Glomerular endothelial cell (primary cell): ENCODE measurements around the gene NCOA3. TPM values are rescaled to one million over a fixed set of nuclear protein-coding genes. Genes with fewer than 3 reads are reported as not detected.

Source experiments
- DNase-seq: peaks from one replicate; pipeline ENCODE4 v3.0.0-alpha.2; 2011; ENCODE audit warnings: low read depth, low spot score; ENCODE audit errors: extremely low read depth
- total RNA-seq: library from RNA; depleted of rRNA; stranded (reverse); fragments of >200 nt; gene quantifications from 2 replicates; pipeline ENCODE4 v1.2.3, GENCODE V29; 2015

The NCOA3 gene
- total RNA-seq, 1 donor from 2014 or later, result 30.2 TPM

DNA sequence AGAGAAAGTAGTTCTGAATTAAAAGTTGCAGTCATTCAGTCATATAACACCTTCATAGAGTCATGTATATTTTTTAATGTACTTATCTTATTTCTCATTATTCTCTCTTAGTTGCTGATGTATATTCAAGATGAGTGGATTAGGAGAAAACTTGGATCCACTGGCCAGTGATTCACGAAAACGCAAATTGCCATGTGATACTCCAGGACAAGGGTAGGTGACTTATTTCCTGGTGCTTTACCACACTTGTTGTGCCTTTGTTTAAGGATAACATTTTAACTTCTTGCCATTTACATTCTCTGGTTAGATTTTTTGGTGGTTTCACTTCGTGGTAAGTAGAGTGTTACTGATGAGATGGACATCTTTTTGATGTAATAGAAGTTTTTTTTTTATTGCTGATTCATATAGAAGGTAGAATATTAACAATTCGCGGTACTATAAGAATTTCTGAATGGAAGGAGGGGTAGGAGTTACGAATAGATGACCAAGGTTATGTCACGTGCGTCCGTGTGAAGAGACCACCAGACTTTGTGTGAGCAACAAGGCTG is 120.5 kb downstream of the NCOA3 start:
- DNase-seq, result no peak

DNA sequence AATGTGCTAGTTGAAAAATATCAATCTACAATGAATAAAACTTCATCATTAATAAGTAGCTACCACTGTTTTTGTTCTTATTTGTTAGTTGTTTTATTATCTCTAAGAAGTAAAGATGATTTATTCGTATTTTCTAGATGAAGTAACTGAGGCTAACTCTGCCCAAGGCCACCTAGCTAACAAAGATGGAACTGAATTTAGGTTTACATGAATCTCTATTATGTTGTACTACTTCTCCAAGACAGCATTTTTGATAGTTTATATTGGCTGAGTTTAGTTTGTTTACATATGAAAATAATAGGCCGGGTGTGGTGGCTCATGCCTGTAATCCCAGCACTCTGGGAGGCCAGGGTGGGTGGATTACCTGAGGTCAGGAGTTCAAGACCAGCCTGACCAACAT is 121.5 kb downstream of the NCOA3 start:
- DNase-seq, result no peak

DNA sequence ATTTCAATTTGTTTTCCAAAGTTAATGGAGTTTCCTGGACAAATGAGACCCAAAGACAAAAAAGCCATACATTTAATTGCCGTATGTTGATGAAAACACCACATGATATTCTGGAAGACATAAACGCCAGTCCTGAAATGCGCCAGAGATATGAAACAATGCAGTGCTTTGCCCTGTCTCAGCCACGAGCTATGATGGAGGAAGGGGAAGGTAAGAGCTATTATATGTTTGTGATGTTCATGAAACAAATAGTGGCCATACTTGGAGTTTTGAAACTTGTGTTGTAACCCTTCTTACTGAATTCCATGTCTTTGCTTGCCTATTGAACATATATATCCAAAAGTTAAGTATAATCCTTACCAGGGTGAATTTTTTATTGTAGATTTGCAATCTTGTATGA is 125.9 kb downstream of the NCOA3 start:
- DNase-seq, result no peak

DNA sequence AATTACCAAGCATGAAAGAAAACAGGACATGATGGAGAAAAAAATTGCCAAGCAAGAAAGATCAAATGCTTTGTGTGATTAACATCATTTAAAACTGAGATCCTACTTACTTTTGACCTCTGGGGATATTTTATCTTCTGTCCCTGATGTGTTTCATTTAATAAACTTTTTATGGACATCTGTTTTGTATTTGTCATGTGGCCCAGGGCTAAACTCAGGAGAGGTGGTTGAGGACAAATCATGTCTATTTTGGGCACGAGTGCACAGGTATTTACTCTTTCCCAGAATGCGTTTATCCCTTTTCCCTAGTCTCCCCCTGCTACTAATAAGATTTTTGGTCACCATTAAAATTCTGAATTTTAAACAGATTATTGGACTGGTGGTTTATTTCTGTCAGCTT is 128.2 kb downstream of the NCOA3 start:
- DNase-seq, result no peak

DNA sequence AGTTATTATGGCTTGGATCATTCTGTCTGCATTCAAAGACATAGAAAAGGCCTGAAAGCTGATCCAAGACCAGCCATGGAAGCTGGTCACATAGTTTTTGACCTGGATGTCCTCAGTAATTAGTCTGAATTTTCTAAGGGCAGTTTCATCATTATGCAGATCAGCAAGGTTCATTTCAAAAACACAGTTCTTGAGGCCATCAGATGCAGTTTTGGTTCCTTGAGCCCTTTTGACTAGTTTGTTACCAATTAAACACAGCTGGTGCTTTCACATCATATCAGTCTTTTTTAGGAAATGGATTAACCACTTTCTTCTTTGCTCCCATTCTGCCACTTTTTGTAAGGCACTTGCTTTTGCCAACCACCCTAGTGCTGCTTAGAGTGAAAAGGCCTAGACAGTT is 129.4 kb downstream of the NCOA3 start:
- DNase-seq, result no peak

DNA sequence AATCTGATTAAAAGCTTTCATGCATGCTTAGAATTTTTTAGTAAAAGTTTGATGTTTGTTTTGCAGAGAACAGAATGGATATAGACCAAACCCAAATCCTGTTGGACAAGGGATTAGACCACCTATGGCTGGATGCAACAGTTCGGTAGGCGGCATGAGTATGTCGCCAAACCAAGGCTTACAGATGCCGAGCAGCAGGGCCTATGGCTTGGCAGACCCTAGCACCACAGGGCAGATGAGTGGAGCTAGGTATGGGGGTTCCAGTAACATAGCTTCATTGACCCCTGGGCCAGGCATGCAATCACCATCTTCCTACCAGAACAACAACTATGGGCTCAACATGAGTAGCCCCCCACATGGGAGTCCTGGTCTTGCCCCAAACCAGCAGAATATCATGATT is 133.6 kb downstream of the NCOA3 start:
- DNase-seq, result no peak

GRCh38 chr20:47638851-47639250 is 137.2 kb downstream of the NCOA3 start:
- DNase-seq, result no peak

- no peak for DNase-seq
Measured at GRCh38 chr20:47642118-47642517, 140.4 kb downstream of the NCOA3 start.

DNA sequence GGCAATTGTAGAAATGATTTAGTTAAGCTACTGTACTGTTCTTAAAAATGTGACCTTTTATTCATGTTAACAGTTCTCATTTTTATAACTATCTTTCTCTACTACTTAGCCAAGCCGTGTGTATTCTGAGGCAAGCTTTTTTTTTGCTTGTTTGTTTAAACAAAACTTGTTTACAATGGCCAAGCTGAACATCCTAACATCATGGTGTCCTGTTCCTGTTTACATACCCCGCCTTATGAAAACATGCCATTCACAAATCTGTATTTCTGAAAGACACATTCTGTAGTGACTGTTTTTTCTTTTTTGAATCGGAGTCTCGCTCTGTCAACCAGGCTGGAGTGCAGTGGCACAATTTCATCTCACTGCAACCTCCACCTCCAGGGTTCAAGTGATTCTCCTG is 140.9 kb downstream of the NCOA3 start:
- no peak for DNase-seq

GRCh38 chr20:47645632-47646031 is 143.9 kb downstream of the NCOA3 start:
- no peak for DNase-seq

DNA sequence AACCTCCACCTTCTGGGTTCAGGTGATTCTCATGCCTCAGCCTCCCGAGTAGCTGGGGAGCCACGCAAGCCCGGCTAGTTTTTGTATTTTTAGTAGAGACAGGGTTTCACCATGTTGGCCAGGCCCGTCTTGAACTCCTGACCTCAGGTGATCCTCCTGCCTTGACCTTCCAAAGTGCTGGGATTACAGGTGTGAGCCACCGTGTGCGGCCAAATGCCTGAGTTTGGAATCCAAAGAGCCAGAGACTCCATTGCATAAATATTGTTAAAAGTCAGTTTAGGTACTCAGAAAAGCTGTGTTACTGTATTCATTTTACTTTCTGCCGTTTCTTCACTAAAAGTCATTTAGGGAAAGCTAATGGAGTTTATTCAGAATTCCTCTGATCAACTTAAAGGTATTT is 146.3 kb downstream of the NCOA3 start:
- no peak for DNase-seq

- no peak for DNase-seq
Measured at GRCh38 chr20:47648943-47649342, 147.3 kb downstream of the NCOA3 start.

DNA sequence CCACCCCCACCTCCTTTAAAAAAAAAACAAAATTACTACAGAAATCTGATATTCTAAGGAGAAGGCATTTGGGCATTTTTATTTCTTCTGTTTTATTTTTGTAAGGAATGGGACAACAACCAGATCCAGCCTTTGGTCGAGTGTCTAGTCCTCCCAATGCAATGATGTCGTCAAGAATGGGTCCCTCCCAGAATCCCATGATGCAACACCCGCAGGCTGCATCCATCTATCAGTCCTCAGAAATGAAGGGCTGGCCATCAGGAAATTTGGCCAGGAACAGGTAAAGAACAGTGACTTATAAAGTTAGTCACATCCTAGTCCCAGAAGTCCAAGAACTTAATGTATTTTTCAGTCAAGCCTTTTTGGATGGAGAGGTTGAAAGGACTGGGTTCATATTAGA is 150.6 kb downstream of the NCOA3 start:
- DNase-seq, result no peak

- no peak for DNase-seq
Measured at GRCh38 chr20:47652794-47653193, 151.1 kb downstream of the NCOA3 start.

GRCh38 chr20:47653869-47654268 is 152.2 kb downstream of the NCOA3 start:
- DNase-seq, result no peak

- DNase-seq, result no peak
Measured at GRCh38 chr20:47654370-47654769, 152.7 kb downstream of the NCOA3 start.

DNA sequence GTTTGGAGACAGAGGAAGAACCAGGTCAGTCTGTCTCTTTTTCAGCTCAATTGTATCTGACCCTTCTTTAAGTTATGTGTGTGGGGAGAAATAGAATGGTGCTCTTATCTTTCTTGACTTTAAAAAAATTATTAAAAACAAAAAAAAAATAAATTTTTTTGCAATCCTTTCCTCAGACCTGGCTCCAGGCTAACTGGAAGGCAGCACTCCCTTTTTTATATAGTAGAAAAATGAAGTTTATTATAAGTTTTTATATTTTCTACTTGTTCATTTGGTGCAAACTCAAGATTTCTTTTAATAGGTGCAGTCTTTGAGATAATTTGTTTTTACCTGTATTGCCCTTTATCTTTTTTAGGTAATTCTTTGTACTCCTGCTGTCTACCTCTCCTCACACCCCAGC is 153.9 kb downstream of the NCOA3 start:
- DNase-seq, result no peak

GRCh38 chr20:47656318-47656717 is 154.6 kb downstream of the NCOA3 start:
- DNase-seq, result no peak

GRCh38 chr20:47659904-47660601 is 158.4 kb downstream of the NCOA3 start:
- DNase-seq, result no peak

DNA sequence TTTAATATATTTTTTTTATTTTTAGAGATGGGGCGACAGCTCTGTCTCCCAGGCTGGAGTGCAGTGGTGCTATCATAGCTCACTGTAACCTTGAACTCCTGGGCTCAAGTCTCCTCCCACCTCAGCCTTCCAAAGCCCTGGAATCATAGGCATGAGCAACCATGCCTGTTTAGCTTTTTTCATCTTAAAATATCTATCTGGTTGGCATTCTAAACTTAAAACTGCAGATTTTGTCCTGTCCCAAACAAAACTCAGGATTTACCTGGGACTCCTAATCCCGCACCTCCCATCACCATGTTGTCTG is 158.9 kb downstream of the NCOA3 start:
- no peak for DNase-seq

GRCh38 chr20:47660983-47661700 is 159.5 kb downstream of the NCOA3 start:
- no peak for DNase-seq

DNA sequence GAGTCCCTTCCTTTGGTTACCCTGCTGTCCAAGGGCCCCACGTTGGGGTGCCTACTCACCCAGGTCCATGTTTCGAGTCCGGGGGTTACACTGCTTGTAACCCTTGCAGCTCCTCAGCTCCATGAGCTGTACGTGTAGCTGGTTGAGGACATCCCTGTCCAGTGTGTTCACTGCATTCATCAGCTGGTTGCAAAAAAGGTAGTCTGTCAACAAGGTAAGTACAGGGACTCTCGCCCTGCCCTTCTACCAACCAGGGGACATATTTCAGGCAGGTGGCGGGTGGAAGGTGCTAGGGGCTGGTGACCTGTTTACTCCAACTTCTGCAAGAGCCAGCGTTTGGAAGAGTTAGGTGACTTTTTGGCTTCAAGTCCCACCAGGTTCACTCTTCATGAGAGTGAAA is 160.0 kb downstream of the NCOA3 start:
- DNase-seq, result no peak
